GM21423 (cell line): ENCODE results near the gene CYP27B1.

Source experiments
- ATAC-seq: cut with Tn5 transposase; IDR thresholded peaks from one replicate; pipeline ENCODE4 v1.9.1; 2021; ENCODE audit warnings: mild to moderate bottlenecking, moderate library complexity; ENCODE audit not compliant: unreplicated experiment

CYP27B1 gene, protein sequence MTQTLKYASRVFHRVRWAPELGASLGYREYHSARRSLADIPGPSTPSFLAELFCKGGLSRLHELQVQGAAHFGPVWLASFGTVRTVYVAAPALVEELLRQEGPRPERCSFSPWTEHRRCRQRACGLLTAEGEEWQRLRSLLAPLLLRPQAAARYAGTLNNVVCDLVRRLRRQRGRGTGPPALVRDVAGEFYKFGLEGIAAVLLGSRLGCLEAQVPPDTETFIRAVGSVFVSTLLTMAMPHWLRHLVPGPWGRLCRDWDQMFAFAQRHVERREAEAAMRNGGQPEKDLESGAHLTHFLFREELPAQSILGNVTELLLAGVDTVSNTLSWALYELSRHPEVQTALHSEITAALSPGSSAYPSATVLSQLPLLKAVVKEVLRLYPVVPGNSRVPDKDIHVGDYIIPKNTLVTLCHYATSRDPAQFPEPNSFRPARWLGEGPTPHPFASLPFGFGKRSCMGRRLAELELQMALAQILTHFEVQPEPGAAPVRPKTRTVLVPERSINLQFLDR

DNA sequence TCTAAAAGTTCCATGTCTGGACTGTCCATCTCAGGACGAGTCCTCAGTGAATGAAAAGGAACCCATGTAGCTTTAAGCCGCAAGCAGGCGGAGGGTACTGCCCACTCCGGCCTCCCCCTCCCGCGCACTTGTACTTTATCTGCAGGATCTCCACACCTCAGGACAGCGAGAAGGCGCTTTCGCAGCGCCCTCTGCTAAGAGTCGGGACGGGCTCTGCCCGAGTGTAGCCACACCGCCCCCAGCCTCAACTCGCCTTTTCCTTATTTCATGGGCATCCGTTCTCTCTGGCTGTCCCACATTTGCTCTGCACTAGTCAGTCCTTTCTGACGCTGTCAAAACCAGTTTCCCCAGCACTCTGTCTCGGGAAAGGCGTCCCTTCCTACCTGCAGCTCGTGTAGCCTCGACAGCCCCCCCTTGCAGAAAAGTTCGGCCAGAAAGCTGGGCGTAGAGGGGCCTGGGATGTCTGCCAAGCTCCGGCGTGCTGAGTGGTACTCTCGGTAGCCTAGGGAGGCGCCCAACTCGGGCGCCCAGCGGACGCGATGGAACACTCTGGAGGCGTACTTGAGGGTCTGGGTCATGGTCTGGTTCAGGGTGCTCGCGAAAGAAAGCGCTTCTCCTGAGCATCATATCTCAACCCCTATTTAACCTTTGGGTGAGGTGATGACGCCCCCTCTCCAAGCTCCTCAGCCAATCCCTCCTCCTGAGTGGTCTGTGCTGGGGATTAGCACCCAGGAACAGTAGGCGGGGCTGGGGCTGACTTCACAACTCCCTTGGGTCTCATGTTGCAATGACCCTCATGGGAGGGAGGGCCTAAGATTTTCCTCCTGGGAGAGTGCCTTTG is at the start of gene CYP27B1:
CYP27B1 (minus strand) TSS at position 615 of the 841 bp plus-strand sequence; CDS start at position 578, 37 bp downstream.
- no peak for ATAC-seq

DNA sequence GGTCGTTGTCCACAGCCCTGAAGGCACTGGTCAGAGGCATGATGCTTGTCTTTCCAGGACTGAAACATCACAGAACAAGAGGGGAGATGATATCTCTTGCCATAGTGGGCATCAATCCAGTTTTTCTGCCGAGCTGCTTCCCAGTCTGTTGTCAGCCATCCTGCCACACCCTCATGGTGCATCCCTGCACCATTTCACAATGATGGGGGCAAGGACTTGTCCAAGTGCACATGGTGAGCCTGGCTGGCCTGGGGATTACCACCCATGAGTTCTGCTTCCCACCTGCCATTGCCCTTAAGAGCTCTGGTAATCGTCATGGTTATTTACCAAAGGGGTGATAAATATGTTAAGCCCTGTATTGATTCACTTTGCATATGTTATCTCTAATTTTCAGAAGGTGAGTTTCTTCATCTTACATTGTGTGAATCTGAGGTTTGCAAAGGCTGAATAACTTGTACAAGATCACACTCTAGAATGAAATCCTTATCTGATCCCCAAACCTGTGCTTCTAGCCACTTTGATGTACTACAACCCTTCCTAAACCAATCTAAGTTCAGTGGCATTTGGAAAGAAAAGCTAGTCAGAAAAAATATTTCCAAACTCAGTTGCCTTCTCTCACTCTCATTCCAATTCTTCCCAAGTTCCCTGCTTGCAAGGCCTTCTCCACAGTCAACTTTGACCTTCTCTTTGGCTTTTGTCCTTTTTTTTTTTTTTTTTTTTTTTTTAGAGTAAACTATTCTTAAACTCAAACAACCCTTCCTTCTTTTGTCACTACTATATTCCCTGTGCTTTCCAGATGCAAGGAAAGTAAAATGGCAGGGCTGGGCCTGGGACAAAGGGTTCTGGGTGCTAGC is 49.4 kb upstream of the CYP27B1 start:
- no peak for ATAC-seq

DNA sequence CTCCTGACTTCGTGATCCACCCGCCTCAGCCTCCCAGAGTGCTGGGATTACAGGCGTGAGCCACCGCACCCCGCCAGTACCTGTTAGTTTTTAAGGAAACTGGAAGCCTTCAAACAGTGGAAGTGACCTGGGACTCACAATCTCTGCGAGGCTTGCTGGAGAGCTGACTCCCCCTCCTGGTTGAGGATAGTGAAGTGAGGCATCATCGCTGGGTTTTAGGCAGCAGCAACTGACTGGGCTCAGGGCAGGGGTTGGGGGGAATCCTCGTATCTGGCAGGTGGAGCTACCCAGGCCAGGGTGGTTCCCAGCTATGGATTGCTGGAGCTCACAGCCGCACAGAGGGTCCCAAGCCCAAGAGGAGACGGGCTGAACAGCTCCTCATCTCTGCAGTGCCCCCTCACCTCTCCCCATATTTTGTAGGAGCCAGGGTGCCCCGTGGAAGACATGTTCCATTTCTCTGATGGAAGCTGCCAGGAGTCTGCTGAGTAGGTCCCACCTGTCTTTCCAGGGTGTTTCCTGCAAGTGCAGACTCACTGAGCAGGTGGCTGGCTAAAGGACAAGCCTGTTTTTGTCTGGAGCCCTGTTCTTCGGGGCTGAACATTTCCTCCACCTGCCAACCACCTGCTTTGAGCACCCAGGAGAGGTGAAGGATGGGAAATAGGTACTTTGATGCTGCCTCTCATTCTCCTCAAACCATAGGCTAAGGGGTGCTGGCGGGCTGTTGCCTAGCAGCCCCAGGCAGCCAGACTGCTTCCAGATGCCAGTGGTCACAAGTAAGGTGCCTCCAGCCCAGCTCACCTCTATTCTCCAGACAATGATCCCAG is 48.5 kb upstream of the CYP27B1 start:
- no peak for ATAC-seq

DNA sequence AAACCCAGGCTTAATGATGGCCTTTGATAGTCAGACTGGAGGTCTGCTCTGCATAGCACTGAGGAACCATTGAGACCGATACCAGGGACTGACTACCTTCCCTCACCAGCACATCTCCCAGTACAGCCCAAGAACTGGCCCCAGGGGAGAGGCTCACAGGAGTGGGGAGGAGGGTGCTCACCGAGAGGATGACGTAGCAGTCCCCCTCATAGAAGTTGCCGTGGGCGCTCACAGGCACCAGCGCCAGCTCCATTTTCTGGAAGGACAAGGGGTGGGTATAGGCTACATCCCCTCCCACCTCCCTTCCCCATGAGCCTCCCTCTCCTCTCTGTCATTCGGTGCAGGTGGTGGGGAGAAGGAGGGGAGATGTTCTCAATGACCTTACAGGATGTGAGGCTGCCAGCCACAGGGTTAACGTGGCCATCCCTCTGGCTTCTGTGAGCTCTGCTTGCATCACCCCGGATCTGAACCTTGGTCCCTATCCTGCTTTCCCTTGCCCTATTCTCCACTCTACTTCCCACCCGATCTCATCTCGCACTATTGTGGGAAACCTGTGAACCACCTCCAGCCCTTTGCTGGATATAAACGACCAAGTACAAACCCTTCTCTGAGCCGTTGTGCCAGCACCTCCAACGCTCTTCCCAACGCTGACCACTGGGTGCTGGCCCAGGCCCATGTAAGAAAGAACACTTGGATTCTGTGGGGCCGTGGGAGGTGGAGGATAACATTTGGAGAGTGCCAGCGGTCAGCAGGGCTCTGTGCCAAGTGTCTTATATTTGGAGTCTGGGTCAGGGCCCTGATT is 47.3 kb upstream of the CYP27B1 start:
- no peak for ATAC-seq

DNA sequence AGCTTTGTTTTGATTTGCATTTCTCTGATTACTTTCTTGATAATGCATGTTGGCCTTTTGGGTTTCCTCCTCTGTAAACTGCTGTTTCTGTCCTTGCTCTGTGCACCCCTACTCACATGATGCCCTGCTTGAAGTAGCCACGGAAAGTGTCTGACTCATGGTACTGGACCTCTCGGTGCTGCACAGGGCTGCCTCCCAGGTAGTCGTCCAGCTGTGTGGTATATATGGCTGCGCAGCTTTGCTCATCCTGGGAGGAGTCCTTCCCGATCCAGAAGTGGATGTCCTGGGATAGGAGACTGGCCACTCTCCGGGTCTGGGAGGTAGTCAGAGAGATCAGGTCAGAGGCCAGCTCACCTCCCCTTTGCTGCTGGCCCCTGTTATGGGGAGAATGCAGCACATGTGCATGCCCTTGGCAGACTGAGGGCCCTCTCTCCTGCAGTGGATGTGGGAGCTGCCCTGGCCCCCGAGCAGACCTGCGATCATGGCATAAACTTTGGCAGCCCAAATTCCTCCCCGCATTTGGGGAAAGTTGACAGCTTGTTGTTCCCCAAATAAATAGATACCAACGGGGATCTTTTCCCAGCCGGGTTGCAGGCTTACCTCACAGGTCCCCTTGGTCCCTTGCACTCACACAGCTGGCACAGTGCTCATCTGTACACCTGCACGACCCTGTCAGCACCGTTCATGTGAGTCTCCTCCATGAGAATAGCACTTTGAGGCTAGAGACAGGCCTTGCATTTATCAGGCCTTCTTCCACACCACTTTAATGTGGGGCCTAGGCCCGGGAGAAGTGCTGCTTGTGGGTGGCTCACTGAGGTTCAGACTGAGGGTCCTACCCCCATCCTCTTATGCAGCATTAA is 46.5 kb upstream of the CYP27B1 start:
- no peak for ATAC-seq

DNA sequence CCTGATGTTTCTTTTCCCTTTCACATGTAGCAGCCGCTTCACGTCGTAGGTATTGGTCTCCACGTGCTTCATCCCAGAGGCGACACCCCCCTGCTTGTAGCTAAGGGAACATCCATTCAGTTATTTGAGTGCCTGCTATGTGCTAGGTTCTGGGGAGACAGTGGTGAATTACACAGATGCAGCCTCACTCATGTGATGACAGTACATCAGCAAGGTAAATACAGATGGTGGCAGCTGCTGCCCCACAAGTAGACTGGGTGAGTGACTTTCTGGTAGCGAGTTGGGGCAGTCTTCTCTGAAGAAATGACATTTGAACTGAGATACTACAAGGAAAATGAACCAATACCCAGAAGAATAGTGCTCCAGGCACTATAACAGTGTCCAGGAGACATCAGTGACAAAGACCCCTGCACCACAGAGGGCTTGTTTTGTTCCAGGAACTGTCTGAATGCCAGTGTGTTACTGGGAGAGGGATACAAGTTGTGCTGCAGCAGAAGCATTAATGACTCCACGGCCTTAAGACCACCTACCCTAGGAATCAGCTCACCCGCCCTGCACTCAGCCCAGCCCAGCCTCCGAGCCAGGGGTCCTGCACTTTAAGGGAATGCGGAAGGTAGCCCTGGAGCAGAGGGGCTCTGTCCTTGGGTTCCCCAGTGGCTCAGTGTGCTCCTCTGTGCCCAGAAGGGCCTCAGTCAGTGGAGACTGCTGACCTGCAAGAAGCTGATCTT is 44.3 kb upstream of the CYP27B1 start:
- no peak for ATAC-seq

DNA sequence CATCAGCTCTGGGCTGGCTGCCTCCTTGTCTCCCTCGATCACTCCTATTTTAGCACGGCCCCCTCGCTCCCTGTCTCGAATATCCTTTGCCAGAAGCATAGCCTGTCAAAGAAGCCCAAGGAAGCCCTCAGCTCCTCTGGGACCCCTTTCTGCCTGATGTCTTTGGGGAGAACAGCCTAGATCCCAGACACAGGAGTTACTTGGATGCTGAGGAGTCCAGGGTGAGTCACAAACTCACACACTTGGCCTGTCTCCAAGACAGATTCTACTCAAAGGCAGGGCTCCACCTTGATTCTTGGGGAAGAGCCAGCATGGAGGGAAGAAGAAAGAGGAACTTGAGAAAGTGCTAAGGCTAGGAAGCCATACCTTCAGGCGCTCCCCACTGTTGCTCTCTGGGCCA is 43.6 kb upstream of the CYP27B1 start:
- ATAC-seq: no peak

DNA sequence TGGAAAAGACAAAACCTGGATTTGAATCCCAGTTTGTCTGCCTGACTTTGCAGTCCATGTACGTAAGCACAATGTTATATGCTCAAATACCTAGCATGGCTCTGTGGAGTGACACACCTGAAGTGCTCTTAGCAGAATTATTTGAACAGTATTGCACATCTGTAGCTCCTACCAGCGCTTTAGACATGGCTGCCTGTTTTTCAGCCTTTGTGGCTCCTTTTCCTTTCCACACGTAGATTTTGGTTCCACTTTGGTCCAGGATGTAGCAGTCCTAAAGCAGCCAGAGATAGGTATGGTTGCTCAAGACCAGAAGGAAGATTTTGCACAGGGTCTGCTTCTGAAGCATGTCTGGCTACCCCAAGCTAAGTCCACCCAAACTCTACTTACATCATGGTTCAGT is 42.5 kb upstream of the CYP27B1 start:
- ATAC-seq: no peak

DNA sequence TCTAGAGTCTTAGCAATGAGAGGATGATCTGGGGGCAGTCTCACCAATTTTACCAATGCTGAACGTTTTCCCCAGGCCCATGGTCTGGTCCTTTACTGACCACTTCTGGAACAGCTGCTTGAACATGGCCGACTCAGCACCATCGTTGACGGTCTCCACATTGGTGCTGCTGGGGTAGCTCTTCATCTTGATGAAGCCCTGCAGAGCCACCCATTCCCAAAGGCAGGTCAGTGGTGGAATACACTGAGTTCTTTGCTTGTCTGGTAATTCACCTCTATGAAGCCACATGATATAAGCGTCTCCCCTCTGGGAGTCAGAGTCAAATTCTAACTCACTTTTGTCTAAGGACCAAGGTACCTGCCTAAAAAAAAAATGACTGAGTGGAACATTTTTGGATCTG is 41.5 kb upstream of the CYP27B1 start:
- ATAC-seq: no peak

DNA sequence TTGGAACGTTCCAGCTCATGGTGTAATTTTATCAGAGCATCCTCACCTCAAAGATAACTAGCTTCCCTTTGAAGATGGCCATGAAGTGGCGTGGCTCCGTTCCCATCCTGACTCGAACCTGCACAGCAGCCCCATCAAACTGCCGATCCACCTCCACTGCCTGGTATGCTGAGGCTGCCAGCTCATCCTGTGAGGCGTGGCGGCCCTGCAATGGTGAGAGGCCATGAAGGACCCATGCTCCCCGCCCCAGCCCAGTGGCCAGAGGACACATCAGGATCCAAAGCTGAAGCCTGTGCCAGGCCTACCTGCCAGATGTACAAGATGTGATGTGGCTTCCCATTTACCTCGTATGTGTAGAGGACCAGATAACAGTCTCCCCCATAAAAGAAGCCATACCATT is 40.4 kb upstream of the CYP27B1 start:
- no peak for ATAC-seq

DNA sequence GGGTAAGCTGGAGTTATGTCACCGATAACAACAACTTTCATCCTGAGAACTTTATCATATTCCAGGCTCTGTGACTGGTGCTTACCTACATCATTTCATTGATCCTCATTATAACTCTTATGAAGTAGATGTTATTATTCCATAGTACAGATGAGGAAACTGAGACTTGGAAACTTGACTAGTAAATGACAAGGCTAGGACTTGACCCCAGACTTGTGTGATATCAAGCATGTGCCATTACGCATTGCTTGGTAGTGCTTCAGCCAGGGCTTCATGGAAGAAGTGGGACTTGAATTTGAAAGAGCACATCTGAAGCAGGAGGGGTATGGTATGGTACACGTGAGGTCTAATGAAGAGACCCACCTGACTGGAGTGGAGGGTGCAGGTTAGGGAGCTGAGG is 39.8 kb upstream of the CYP27B1 start:
- ATAC-seq: no peak

DNA sequence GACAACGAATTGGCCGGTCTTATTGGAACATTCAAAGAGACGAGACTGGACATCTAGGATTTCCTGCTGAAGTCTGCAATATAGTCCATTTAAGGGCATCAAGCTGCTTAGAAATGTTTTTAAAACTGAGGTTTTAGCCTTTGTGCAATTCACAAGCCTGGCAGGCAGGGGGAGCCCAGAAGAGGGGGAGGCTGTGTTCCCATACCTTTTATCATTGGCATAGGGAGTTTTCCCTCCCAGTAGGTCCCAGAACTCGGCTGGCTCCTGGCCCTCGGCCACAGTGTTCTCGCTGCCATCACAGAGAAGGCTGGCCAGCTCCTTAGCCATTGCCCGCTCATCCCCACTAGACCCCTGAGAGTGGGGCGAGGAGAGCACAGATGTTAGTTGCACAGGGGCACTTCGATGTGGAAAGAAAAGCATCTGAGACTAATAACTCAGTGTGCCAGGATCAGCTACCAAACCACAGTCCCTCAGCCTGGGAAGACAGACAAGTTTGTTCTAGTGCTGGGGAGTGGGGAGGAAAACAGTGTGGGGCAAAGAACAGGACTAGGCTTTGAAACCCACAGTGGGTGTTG is 36.5 kb upstream of the CYP27B1 start:
- ATAC-seq: no peak

DNA sequence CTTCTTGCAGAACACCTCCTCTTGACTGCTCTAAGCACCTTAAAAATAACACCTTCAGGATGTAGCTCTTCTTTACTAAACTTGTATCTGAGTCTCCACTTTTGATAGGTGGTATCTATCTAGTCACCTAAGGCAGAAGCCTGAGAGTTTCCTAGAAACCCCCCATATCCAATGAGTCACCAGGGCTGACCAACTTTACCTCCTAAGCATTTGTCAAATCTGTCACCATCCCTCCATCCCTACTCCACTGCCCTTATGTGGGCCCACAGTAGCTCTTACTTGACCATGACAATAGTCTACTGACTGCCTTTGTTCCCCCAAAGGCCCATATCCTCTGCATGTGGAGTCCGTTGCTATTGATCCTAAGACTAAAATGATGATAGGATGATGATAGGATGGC is 35.7 kb upstream of the CYP27B1 start:
- no peak for ATAC-seq

DNA sequence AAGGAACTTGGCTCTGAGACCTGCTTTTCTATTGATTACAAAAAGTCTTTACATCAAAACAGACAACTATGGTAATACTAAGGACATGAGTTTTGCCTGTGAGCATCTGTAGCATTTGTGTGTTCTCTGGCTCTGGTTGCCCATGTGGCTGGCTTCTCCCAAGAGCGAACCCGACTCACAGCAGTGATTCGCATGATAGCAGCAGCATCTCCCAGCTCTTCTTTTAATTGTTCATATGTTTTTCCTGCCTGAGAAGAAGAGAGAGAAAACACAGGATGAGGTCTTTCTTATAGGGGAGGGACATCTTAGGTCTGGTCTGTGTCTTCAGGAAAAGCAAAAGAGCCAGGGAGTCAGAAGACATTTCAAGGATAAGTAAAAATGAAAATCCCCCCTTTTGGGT is 34.1 kb upstream of the CYP27B1 start:
- ATAC-seq: no peak

DNA sequence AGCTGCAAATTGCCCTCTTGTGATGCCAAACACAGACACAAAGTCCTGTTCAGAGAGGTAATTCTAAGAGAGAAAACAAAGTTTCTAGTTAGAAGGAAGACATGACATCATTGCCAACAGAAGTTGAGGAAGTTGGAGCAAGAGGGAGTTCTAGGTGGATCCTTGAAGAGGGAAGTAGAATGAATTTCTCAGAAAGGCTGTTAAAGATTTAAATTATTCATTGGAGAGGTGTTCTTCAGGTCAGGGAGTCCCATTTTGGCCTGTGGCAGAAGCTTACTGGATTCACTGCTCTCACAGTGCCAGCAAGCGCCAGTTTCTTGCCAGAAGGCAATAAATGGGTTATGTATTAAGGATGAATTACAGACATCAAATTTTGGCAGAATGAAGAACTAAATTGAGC is 31.1 kb upstream of the CYP27B1 start:
- ATAC-seq: no peak

DNA sequence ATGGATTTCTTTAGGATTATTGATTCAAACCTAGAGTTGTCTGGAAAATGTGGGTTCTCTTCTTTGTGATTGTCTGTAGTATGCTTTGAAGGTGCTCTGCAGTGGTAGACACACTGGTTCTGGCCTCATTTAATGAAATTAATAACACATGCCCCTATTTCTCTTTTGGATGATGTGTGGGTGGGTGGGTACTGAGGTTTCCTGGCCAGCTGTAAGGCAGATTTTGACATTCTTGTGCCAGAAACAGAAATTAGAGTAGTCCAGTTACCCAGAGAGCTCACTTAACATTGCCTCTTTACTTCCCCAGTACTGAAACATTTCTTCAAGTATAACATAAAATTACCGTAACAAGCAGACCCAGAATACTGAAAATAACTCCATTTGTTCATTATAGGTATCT is 30.1 kb upstream of the CYP27B1 start:
- no peak for ATAC-seq

DNA sequence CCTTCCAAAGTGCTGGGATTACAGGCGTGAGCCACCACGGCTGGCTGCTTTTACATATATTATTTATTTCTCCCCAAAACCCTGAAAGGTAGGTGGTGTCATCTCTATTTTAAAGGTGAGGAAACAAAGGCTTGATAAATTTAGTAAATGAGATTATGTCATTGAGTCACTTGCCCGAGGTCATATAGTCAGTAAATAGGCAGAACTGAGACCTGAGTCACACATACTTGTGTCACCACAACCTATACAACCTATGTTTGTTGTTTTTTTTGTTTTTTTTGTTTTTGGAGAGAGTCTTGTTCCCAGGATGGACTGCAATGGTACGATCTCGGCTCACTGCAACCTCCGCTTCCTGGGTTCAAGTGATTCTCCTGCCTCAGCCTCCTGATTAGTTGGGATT is 28.5 kb upstream of the CYP27B1 start:
- no peak for ATAC-seq
